Activated gamma-delta T cell (primary cell): ENCODE measurements around the gene SLC44A1.

Source experiments
- DNase-seq: peaks from one replicate; lab custom pipeline; 2025; lab: John Stamatoyannopoulos, UW

The SLC44A1 gene

GRCh38 chr9:105473221-105473620 lies 228.8 kb downstream of the SLC44A1 start:
- no peak for DNase-seq

GRCh38 chr9:105475302-105475701 lies 230.9 kb downstream of the SLC44A1 start:
- DNase-seq, result no peak

GRCh38 chr9:105479846-105480245 lies 235.4 kb downstream of the SLC44A1 start:
- DNase-seq, result no peak

- no peak for DNase-seq
Observed at GRCh38 chr9:105483618-105484017, 239.2 kb downstream of the SLC44A1 start.

GRCh38 chr9:105484226-105484625 lies 239.8 kb downstream of the SLC44A1 start:
- DNase-seq, result no peak

GRCh38 chr9:105485131-105485530 lies 240.7 kb downstream of the SLC44A1 start:
- DNase-seq, result no peak
